D721Med (cell line): ENCODE data around the gene ZCCHC14.

Experiments used
- DNase-seq: peaks from one replicate; pipeline ENCODE4 v3.0.0; 2011; ENCODE audit warnings: low spot score; ENCODE audit not compliant: insufficient read length
- FAIRE-seq: peaks from 2 replicates; lab custom pipeline; 2011; peaks lifted over from hg19 to GRCh38; lab: Jason Lieb, UNC
- TF ChIP-seq, protein P1 (sequence below): IDR thresholded peaks from 2 replicates; pipeline ENCODE4 v1.5.1; 2012; ENCODE audit warnings: mild to moderate bottlenecking, control low read depth; ENCODE audit not compliant: insufficient read depth; ENCODE audit errors: missing control alignments

The ZCCHC14 gene

GRCh38 chr16:87425941-87426340 lies 66.9 kb downstream of the ZCCHC14 start:
- DNase-seq = no peak
- no peak for FAIRE-seq
- TF ChIP-seq, protein P1, sequence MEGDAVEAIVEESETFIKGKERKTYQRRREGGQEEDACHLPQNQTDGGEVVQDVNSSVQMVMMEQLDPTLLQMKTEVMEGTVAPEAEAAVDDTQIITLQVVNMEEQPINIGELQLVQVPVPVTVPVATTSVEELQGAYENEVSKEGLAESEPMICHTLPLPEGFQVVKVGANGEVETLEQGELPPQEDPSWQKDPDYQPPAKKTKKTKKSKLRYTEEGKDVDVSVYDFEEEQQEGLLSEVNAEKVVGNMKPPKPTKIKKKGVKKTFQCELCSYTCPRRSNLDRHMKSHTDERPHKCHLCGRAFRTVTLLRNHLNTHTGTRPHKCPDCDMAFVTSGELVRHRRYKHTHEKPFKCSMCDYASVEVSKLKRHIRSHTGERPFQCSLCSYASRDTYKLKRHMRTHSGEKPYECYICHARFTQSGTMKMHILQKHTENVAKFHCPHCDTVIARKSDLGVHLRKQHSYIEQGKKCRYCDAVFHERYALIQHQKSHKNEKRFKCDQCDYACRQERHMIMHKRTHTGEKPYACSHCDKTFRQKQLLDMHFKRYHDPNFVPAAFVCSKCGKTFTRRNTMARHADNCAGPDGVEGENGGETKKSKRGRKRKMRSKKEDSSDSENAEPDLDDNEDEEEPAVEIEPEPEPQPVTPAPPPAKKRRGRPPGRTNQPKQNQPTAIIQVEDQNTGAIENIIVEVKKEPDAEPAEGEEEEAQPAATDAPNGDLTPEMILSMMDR = no peak

DNA sequence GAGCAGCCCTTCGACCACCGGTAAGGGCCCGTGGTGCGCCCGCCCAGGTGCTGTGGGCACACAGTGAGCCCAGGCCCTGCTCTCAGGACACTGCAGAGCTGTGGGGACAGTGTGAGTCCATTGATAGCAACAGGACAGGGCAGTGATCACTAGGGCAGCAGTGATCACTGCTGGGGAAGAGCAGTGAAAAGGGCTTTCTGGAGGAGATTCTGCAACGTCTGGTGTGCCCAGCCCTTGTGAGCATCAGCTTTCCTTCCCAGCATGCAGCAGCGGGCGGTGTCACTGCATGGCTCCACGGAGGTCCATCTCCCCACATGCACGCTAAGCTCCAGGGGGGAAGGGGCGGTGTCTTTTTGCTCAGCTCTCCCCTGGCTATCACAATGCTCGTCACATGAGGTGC lies 68.6 kb downstream of the ZCCHC14 start:
- DNase-seq = no peak
- no peak for FAIRE-seq
- TF ChIP-seq, protein P1 = no peak

DNA sequence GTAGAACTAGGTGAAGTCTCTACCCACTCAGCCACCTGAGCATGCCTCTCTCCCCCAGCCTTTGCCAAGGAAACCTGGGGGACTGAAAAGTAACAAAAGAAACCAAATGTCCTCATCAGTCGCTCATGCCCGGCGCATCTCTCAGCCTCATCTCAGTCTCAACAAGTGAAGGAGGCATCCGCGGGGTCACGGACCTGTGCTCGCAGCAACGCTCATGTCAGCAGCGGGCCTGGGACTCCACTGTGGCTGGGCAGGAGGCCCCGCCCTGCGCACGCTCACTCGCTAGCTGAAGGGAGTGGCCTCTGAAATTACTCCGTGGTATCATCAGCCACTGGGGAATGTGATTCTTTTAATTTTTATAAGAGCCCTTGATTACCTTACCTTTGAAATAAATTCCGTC lies 69.4 kb downstream of the ZCCHC14 start:
- TF ChIP-seq, protein P1 = no peak
- DNase-seq (no peak), FAIRE-seq (no peak)

- FAIRE-seq = no peak
Measured at GRCh38 chr16:87422106-87422505, 70.7 kb downstream of the ZCCHC14 start.

GRCh38 chr16:87421003-87421912 lies 71.6 kb downstream of the ZCCHC14 start:
- TF ChIP-seq, protein P1 = no peak
- no peak for DNase-seq
- FAIRE-seq = no peak

More at GRCh38 chr16:87422106-87422505, 70.7 kb downstream of the ZCCHC14 start:
- no peak for DNase-seq
- TF ChIP-seq, protein P1 = no peak

DNA sequence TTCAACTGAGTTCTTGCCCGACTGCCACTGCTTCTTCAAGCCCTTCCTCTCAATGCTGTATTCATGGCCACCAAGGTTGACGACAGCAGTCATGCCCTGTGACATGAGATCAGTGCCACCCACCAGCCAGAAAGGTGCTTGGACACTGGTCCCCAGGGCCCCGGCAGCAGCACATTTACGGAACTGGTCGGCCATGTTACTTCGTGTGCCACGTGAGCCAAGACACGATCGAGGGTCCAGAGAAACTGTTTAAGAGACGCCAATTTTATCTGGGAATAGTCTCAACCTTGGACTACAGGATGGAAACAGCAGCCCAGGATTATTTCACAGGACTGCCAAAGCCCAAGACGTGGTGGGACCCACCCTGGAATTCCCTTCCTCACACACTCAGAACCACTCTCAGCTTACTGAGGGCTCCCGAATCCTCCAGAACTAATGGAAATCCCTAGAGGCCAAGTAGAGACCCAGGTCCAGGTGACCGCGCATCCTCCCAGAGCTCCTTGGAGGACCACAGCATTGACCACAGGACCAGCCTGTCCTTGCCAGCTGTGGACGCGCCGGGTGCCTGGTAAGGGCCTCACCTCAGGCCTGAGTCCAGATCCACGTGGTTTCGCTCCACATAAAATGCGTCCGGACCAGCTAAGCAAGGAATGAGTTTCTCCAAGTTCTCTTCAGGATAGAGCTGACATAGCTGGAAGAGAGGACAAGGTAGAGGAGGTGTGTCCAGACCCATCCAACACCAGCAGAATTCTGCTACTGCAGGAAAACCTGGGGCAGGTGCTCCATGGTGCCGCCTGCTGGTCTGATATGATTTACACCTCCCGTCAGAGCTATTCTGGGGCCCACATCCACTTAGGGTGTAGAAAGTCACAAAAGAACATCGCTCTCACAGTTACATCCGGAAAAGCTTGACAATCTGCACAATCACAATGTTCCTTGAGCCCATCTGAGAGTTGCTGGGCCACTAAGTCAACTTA lies 72.5 kb downstream of the ZCCHC14 start:
- TF ChIP-seq, protein P1 = peak; percentile 3
- FAIRE-seq (no peak), DNase-seq (no peak)
